Body of pancreas (tissue), 4 donors: ENCODE data around the gene COPE.

Experiments used
- POLR2A ChIP-seq, 3 donors: fragments of 450-650 bp; IDR thresholded peaks; one replicate each; pipeline ENCODE4 v1.6.1; 2016; ENCODE audit warnings: antibody characterized with exemption in 3 of 3, mild to moderate bottlenecking in 2 of 3
- TF ChIP-seq, protein P1 (sequence below), 7 experiments: fragments of 450-650 bp in 4 of 7; fragments of 200-600 bp in 3 of 7; sonication (generic) in 3 of 7; IDR thresholded peaks; one replicate each; pipeline ENCODE4 v1.5.1; 2016 to 2019; ENCODE audit warnings: antibody characterized with exemption in 7 of 7

DNA sequence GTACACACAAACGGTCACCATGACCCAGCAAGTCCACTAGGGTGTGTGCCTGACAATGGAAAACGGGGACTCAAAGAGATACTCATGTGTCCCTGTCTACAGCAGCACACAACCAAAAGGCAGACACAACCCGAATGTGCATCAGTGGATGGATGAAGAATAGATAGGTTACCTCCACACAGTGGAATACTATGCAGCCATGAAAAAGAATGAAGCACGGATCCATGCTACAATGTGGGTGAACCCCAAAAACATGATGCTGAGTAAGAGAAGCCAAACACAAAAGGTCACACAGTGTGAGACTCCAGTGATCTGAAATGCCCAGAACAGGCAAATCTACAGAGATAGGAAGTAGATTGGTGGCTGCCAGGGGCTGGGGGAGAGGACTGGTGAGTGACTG is 32.2 kb downstream of the COPE start:
- TF ChIP-seq POLR2A (IDR thresholded peaks at IDR 0.05): no peak
- TF ChIP-seq, protein P1, sequence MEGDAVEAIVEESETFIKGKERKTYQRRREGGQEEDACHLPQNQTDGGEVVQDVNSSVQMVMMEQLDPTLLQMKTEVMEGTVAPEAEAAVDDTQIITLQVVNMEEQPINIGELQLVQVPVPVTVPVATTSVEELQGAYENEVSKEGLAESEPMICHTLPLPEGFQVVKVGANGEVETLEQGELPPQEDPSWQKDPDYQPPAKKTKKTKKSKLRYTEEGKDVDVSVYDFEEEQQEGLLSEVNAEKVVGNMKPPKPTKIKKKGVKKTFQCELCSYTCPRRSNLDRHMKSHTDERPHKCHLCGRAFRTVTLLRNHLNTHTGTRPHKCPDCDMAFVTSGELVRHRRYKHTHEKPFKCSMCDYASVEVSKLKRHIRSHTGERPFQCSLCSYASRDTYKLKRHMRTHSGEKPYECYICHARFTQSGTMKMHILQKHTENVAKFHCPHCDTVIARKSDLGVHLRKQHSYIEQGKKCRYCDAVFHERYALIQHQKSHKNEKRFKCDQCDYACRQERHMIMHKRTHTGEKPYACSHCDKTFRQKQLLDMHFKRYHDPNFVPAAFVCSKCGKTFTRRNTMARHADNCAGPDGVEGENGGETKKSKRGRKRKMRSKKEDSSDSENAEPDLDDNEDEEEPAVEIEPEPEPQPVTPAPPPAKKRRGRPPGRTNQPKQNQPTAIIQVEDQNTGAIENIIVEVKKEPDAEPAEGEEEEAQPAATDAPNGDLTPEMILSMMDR (IDR thresholded peaks at IDR 0.05): no peak
